Measurements from ENCODE around the gene CEBPZOS.
"Not testable (repeated sequence)": the region's sequence is repeated elsewhere in the genome, so short reads cannot be mapped to it uniquely, and the experiment has no call there.

CEBPZOS gene

DNA sequence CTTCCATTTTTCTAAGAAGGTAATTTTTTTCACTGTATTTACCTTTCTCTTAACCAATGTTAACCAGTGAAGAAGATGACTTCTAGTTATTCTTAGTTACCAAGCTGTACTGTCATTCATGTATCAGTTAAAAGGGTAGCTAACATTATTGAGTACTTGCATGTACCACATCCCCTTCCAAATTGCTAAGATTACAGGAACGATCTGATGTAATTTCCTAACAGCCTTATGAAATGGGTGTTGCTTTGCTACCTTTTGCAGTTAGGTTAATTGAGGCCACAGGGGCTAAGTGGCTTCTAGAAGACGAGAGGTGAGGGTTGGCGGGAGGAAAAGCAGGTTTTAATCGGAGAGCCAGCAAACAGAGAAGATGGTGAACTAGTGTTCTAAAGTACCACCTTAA, 6.0 kb upstream of the CEBPZOS start:
- no peak for DNase-seq

DNA sequence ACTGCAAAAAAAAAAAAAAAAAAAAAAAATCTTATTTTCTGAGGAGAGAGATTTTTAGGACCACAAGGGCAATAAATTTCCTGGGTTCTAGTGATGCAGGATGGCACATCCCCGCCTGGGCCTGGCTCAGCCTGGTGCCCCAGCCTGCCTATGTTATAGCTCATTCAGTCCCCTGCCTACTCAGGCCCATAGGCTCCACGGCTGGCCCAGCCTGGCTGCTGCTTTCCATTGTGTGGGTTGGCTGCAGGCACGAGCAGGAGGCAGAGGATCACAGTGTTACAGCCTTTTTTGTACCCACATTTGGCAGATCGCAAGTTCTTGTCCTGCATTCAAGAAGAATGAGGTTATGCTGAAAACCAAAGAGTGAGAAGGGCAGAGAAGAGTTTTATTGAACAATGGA, 5.0 kb upstream of the CEBPZOS start:
- no peak for DNase-seq

DNA sequence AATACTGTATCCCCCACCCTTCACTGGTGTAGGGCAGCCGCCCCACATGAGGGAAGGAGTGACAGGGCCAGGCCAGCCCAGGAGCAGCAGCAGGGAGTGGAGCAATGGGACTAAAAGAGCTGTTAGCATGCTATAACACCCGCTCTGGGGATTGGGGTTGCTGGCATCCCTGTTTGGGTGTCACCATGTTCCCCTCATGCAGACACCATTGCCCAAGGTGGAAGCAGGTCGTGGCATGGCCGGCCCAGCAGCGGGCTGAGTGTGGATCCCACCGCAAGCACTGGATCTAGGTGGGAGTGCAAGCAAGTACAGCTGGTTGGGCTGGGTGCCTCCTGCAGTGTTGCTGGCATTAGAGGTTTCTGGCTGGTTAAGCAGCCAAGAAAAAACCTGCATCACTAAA, 4.5 kb upstream of the CEBPZOS start:
- DNase-seq: no peak

DNA sequence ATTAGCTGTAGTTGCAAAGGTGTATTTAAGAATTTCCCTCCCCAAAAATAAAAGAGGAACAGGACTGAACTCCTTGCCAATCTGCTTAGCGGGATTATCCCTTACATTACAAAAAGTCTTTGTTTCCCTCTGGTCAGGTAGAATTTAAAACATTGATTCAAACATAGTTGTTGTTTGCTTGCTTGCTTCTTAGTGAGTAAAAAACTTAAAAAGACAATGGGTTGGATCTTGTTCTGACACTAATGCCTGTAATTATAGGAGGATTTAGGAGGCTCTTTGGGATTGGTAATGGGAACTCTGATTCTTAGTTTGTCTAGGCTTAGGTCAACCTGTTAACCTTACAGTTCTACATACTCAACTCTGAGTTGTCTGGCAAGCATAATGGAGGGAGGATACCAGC, 3.7 kb upstream of the CEBPZOS start:
- DNase-seq: no peak

DNA sequence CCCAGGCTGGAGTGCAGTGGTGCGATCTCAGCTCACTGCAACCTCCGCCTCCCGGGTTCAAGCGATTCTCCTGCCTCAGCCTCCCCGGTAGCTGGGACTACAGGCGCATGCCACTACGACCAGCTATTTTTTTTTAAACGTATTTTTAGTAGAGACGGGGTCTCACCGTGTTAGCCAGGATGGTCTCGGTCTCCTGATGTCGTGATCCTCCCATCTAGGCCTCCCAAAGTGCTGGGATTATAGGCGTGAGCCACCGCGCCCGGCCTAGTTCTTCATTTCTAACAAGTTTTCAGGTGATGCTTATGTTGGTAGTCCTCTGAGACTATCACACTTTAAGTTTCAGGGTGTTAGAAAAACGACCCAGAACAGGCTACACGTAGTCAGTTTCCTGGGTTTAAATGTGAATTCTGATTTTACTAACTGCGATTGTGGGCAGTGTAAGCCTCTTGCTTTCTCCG, 405 bp upstream of the CEBPZOS start:
- DNase-seq: peak in 1 of 56 donors; percentile 18

DNA sequence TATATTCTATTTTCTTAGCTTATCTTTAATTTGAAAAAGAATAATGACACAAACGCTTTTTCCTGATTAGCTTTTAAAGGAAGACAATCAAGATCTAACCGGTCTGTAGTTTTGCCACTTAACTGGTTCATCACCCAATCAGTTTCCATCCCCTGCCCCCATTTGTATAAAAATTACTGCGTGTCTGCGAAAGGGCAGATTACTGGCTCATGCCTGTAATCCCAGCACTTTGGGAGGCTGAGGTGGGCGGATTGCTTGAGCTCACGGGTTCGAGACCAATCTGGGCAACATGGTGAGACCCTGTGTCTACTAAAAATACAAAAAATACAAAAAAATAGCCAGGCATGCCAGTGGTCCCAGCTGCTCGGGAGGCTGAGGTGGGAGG, 2.4 kb downstream of the CEBPZOS start:
- DNase-seq: no peak

DNA sequence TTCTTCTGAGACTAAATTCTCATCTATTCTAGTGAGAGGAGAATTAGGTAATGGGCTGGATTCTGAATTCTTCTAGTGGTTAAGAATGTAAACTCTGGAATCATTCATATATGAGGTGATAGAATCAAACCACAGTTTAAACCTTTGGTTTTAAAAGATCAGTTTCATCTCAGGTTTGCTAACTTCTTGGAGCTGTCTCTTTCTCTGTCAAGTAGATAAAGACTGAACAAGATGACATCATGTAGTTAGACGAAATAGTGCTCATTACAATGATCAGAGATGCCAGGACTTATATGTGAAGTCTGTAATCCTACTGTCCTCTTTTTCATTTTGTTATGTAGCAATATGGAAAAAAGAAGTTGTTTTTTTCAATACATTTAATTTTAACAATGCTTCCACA, 4.9 kb downstream of the CEBPZOS start:
- no peak for DNase-seq

DNA sequence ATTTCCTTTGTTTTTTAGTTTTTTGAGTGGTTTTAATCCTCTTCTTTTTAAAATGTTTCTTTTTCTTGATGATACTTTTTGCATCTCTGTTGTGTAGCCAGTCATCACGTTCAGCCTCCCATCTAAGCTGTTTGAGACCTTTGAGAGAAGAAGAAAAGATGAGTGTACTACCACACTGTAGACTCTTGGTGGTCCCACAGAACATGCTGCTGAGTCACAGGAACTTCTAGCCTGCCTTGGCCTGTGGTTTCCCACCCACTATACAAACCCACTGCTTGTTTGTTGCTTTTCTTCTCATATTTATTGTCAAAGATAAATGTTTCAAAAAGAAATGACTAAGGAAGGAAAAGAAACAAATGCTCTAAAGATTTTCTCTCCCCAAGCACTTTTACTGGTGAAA, 5.5 kb downstream of the CEBPZOS start:
- no peak for DNase-seq

DNA sequence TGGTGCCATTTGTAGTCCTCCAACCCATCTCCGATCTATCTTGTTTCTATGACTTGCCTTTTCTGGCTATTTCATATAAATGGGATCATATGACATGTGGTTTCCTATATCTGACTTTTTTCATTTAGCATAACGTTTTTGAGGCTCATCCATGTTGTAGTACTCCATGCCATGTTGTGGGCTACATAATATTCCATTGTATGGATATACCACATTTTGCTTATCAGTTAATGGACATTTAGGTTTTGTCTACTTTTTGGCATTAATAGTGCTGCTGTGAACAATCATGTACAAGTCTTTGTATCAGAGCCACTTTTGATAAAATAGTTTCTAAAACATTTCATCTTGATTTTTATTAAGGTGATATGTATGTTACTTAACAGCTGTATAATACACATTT, 7.4 kb downstream of the CEBPZOS start:
- DNase-seq: no peak

DNA sequence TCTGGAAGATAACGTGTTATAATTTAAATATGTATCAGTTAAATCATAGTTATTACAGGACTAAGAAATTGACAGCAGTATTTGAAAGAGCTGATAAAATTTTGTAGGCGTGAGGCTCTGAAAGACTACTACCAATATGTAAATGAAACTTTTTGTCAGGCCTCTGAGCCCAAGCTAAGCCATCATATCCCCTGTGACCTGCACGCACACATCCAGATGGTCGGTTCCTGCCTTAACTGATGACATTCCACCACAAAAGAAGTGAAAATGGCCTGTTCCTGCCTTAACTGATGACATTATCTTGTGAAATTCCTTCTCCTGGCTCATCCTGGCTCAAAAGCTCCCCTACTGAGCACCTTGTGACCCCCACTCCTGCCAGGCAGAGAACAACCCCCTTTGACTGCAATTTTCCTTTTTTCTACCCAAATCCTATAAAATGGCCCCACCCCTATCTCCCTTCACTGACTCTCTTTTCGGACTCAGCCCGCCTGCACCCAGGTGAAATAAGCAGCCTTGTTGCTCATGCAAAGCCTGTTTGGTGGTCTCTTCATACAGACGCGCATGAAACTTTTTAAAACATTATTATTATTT, 8.9 kb downstream of the CEBPZOS start:
- DNase-seq: not testable (repeated sequence)

DNA sequence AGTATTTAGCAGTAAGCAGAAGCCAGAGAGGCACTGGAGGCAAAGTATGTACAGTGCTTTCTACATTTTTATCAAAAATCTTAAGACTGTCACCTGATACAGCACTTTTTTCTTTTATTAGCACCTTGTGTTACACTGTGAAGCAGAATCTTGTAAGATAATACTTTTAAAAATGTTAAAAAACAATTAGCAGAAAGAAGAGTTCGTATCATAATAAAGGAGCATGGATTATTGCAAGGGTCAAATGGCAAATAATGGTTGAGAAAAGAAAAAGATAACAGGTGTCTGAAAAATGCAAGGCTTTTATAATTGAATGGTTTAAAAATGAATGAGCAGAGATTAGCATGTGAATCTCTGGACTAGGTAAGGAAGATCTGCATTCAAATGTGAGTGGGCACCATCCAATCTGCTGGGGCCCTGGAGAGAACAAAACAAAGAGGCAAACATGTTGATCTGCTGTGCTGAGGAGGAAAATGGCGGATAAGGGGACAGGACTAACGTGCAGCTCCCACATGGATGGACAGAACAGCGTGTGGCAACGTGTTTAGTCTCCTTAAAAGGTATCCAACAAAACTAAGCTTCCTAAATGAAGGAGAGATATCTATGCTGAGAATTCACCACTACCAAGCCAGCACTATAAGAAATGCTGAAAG, 9.5 kb downstream of the CEBPZOS start:
- no peak for DNase-seq

DNA sequence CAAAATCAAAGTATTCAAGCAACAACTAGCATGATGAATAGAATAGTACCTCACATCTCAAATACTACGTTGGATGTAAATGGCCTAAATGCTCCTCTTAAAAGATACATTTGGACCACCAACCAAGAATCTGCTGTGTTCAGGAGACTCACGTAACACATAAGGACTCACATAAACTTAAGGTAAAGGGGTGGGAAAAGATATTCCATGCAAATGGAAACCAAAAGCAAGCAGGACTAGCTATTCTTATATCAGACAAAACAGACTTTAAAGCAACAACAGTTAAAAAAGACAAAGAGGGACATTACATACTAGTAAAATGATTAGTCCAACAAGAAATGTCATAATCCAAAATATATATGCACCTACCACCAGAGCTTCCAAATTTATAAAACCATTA, 10.5 kb downstream of the CEBPZOS start:
- DNase-seq: not testable (repeated sequence)

DNA sequence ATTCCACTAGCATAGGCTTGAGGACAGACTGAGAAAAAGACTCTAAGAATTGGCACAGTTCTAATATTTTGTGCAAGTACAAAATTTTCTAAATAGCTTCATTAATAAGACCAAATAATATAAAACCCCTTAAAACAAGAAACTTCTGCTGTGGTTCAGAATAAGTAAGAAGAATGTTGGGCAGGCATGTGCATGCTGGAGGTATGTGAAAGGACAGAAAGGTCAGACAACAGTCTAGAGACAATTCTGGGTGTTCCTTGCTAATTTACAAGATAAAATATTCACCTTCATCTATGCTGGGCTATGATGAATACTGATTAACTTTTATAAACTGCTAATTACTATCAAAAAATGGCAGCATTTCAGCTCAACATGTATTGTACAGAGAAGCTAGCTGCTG, 14.9 kb downstream of the CEBPZOS start:
- DNase-seq: no peak

DNA sequence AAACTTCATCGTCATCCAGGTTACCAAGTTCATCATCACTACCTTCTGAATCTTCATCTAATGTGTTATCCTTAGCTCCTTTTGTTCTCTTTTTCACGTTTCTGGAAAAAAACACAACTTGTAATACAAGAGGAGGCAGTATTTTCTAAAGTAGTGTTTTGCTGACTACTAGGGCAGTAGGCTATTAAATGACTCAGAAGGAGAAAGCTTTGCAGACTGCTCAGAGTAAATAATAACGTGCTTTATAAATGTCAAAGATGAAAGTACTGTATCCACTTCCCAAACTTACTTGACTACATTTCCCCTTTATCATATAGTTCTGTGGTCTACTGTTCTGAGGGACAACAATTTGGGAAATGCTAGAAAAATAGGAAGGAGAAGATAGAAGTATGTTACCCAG, 15.6 kb downstream of the CEBPZOS start:
- DNase-seq: no peak

DNA sequence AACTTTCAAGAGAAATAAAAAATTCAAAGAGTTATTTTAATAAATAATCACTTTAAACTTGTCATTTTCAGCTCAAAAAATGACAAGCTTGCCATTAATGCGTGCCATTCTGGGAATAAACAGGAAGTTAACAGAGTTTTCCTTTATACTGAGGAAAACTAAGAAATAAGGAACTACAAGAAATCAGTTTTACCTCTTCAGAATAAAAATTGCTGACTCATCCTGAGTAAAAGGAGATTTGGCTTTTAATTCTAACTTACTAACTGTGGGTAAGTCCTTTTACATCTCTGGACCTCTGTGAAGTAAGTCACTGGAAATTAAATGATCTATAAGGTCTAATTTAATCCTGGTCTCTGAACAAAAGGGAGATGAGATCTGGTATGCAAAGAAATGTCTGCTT, 19.0 kb downstream of the CEBPZOS start:
- no peak for DNase-seq

DNA sequence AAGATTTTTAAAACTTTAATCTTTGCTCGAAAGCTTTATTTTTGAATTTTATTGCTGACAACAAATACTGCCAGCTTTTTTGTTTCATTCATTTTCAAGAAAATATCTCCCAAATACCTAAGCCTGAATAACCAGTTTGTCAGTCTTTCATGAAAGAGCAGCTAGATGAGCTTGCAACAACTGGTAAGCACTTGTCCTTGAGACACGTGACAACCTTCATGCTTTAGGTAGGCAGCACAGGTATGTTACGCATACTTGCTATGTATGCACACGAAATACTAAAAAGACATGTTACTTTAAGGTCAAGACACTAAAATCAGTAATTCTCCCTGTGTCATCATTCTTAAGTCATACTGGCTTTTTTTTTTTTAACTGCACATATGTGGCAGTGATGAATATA, 22.8 kb downstream of the CEBPZOS start:
- DNase-seq: no peak

DNA sequence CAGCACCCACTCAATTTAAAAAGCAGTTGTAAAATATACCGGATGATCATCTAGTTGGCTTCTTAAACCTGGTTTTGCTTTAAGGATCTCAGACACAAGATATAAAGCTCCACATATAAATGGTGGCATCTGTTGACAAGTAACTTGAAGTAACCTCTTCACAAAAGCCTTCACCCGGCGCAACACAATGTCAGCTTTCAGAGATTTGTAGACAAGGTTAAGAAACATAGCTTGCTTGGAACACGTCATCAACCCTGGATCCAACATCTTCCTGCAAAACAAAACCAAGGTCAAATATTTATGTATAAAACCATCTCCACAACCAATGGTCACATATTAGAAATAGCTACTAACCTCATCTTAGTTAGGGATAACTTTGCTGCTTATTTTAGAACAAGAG, 26.8 kb downstream of the CEBPZOS start:
- no peak for DNase-seq

DNA sequence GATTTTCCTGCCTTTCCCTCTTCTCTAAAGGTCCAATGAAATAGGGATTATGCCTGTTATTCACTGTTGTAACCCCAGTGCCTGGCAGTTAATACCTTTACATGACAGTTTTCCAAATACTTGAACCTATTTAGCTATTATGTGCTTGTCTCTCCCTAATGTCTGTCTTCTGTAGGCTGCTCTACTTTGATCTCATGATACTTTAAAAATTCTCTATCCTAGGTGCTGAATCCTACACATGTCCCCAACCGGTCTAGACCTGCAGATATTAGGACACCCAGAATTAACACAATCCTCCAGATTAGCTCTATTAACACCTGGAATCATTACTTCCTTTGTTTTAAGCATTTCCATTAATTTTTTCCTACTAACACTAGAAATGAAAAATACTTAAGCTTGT, 27.8 kb downstream of the CEBPZOS start:
- DNase-seq: no peak

DNA sequence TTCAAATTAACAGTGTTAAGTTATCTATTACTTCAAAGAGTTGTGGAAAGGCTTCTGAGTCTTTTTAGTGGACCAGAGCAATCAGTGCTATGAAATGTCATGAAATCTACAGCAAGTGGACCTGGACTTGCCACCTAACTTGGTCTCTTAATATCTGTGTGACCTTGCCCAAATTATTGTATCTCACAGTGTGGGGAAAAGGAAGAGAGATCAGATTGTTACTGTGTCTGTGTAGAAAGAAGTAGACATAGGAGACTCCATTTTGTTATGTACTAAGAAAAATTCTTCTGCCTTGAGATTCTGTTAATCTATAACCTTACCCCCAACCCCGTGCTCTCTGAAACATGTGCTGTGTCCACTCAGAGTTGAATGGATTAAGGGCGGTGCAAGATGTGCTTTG, 28.8 kb downstream of the CEBPZOS start:
- not testable (repeated sequence) for DNase-seq

DNA sequence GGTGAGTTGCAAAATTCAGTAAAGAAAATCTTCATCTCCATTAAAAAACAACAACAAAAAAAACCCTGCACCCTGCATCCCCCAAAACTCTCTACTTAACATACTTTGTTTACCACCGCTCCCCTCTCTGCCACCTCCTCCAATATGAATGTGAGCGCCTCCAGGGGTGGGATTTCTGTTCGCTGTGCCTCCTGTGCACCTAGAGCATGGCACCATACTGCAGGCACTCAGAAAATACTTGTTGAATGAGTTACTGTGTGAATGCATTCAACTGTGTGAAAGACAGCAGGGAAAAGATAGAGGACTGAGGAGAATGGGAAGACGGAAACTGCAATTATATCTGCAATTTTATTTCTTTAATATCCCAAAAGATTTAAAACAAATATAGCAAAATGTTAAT, 30.6 kb downstream of the CEBPZOS start:
- DNase-seq: no peak

DNA sequence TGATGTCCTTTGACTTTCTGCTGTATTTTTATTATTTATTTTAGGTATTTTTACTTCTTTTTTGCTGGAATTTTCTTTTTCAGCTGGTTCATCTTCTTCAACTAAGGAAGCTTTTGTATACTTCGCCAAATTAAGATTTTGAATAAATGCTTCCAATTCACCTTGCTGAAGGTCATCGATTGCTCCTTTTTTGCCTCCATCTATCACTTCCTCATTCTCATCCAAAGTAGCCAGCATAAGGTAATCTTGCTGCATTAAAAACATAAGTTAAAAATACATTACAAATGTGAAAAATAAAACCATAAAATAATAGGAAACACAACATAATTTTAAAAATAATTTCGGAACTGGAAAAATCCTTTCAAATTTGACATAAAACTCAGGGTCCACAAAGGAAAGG, 32.5 kb downstream of the CEBPZOS start:
- DNase-seq: no peak

DNA sequence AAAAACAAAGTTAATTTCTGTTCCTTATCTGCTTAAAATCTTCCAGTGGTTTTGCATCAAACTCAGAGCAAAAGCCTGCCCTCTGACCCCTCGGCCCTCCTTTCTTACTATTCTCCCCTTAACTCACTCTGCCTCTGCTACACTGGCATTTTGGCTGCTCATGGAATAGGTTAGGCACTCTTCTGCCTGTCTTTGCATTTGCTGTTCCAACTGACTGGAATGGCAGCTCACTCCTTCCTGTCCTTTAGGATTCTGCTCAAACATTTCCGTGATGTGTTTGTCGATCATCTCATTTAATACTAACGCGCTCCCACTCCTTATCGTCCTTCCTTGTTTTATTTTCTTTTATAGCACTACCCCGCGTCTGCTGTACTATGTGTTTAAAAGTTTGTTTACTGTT, 34.3 kb downstream of the CEBPZOS start:
- no peak for DNase-seq

DNA sequence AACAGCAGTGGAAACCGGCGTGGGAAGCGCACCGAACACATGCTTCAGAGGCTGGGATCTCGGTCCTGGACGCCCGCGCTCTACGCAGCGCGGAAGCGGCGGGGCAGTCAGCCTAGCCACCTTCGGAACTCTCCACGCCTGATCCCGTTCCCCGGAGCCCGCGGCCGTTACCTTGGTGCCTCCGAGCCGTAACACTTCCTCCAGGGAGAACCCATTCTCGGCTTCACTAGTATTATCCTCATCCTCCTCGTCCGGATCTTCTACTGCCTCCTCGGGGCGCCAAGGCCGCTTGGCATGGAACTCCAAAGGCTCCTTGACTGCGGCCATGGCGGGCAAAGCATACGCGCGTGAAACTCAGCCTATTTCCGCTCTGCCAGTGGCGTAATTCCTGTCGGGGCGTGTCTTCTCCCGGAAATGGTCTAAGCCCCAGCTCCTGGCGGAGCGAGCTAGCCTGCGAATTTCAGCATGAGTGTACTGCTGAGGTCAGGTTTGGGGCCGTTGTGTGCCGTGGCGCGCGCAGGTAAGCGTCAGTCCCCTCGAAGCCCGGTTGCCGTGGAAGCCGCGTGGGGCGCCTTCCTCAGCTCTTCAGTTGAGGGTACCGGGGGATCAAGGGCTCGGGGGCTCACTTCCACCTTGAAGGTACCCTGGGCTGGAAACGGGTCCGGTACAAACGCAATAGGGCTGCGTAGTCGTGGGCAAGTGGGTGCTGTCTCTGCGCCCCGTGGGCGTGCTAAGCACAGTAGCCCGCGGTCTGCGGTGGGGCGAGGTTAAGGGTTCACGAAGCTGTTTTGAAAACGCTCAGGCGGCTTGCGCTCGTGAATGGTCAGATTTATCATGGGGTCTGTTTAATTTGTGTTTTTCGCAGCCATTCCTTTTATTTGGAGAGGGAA, 35.2 kb downstream of the CEBPZOS start, which contains the start of the genes CEBPZ and NDUFAF7:
TSS of gene CEBPZ (minus strand) at position 356 of the 890 bp plus-strand sequence. CDS start at position 327, 29 bp downstream.
TSS of gene NDUFAF7 (plus strand) at position 418 of the 890 bp plus-strand sequence. CDS start at position 466, 48 bp downstream.
- DNase-seq: peak; percentile 28 to 95 (median 84)
